Embryonic facial prominence (tissue), 1 donor: ENCODE data around the gene IP6K3.

ENCODE experiments used
- DNase-seq: peaks from one replicate; pipeline ENCODE4 v3.0.0-alpha.2; 2016; ENCODE audit errors: extremely low spot score

Gene IP6K3

GRCh38 chr6:33740794-33741193, 5.9 kb downstream of the IP6K3 start:
- DNase-seq = no peak

- DNase-seq = no peak
These were observed 6.5 kb downstream of the IP6K3 start for GRCh38 chr6:33740204-33740608.

- DNase-seq = no peak
These were observed 7.1 kb downstream of the IP6K3 start for GRCh38 chr6:33739571-33739970.

GRCh38 chr6:33738879-33739278, 7.8 kb downstream of the IP6K3 start:
- no peak for DNase-seq

GRCh38 chr6:33738153-33738552, 8.6 kb downstream of the IP6K3 start:
- DNase-seq = no peak

GRCh38 chr6:33737267-33738026, 9.3 kb downstream of the IP6K3 start:
- no peak for DNase-seq

- no peak for DNase-seq
These were observed 11.5 kb downstream of the IP6K3 start for GRCh38 chr6:33735216-33735615.

- no peak for DNase-seq
These were observed 13.0 kb downstream of the IP6K3 start for GRCh38 chr6:33733709-33734007.

GRCh38 chr6:33732817-33733708, 13.6 kb downstream of the IP6K3 start:
- DNase-seq = no peak

GRCh38 chr6:33732385-33732784, 14.3 kb downstream of the IP6K3 start:
- DNase-seq = no peak

- no peak for DNase-seq
These were observed 14.9 kb downstream of the IP6K3 start for GRCh38 chr6:33731751-33732282.

GRCh38 chr6:33731035-33731434, 15.7 kb downstream of the IP6K3 start:
- no peak for DNase-seq

GRCh38 chr6:33730611-33731010, 16.1 kb downstream of the IP6K3 start:
- DNase-seq = no peak

GRCh38 chr6:33729059-33729458, 17.6 kb downstream of the IP6K3 start:
- no peak for DNase-seq

GRCh38 chr6:33728438-33728837, 18.3 kb downstream of the IP6K3 start:
- DNase-seq = no peak

- no peak for DNase-seq
These were observed 18.8 kb downstream of the IP6K3 start for GRCh38 chr6:33727932-33728331.

- DNase-seq = no peak
These were observed 19.6 kb downstream of the IP6K3 start for GRCh38 chr6:33727126-33727525.

GRCh38 chr6:33726696-33727095, 20.0 kb downstream of the IP6K3 start:
- no peak for DNase-seq

- no peak for DNase-seq
These were observed 20.6 kb downstream of the IP6K3 start for GRCh38 chr6:33725891-33726673.

GRCh38 chr6:33725222-33725621, 21.5 kb downstream of the IP6K3 start:
- DNase-seq = no peak

GRCh38 chr6:33724102-33725023, 22.3 kb downstream of the IP6K3 start:
- no peak for DNase-seq
